ENCODE results near the gene ASB2.

Gene ASB2

DNA sequence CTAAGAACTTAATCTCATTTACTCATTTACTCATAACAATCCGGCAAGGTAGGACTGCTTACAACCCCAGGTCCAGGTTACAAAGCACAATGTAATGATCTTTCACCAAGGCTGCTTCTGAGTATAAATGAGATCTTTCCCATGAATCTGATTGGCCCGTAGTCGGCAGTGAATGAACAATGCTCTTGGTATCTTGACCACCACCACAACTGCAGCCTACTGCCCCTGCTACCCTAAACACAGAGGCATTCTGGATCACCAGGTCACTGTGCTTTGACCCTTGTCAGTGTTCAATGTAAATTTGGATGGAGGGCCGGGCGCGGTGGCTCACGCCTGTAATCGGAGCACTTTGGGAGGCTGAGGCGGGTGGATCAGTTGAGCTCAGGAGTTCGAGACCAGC, 33.3 kb downstream of the ASB2 start:
- in situ Hi-C loops (cut with HindIII; ENCODE audit: low pct_ligation_motif_present, low pct_unique_long_range_greater_than_20kb, low sequenced_read_pairs), result no loop called here
- peak; percentile 72 for DNase-seq

GRCh38 chr14:93941293-93941910, 35.0 kb downstream of the ASB2 start:
- in situ Hi-C loops (cut with HindIII; ENCODE audit: low pct_ligation_motif_present, low pct_unique_long_range_greater_than_20kb, low sequenced_read_pairs), result no loop called here
- DNase-seq, result peak; percentile 92

DNA sequence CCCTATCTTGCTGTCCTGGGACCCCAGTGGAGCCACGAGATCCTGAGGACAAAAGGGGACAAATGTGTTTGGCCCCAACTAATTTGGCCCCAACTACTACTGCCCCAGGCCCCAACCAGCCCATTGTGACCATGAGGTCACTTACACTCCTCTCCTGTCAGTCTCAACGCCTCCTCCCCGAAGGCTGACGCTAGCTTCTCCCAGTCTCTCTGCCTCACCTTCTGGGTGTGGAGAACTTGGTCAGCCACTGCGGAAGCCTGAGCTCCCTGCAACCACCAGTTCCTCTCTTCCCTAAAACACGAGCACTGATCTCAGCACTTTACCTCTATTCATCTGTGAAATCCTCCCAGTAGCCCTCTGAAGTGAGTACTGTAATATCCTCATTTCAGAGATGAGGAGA, 35.9 kb downstream of the ASB2 start:
- in situ Hi-C loops (cut with HindIII; ENCODE audit: low pct_ligation_motif_present, low pct_unique_long_range_greater_than_20kb, low sequenced_read_pairs), result no loop called here
- DNase-seq, result no peak

GRCh38 chr14:93939304-93940229, 36.8 kb downstream of the ASB2 start:
- in situ Hi-C loops (cut with HindIII; ENCODE audit: low pct_ligation_motif_present, low pct_unique_long_range_greater_than_20kb, low sequenced_read_pairs), result no loop called here
- peak; percentile 76 for DNase-seq

DNA sequence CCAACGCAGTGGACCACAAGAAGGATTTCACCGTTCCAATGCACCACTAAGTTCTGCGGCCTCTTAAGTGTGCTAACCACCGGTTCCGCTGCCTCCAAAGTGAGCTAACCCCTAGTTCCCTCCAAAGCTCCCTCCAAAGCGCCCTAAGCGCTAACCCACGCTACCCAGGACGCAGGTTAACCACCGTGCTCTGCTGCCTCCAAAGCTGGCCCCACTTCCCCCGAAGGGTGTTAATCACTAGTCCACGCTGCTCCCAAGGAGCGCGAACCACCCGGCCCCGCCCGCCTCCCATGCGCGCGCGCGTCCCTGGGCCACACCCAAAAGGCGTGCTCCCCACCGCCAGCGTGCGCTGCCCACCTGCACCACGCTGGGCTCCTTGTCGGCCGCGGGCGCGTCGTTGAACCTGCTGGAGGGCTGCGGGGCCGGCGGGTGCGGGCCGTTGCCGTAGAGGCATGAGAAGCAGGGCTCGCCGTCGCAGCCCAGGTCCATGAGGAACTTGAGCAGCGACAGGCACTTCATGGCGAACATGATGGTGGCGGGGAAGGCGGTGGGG, 37.5 kb downstream of the ASB2 start:
- in situ Hi-C loops (cut with HindIII; ENCODE audit: low pct_ligation_motif_present, low pct_unique_long_range_greater_than_20kb, low sequenced_read_pairs), result no loop called here
- DNase-seq, result no peak

GRCh38 chr14:93937519-93937918, 38.9 kb downstream of the ASB2 start:
- in situ Hi-C loops (cut with HindIII; ENCODE audit: low pct_ligation_motif_present, low pct_unique_long_range_greater_than_20kb, low sequenced_read_pairs), result no loop called here
- DNase-seq, result no peak

DNA sequence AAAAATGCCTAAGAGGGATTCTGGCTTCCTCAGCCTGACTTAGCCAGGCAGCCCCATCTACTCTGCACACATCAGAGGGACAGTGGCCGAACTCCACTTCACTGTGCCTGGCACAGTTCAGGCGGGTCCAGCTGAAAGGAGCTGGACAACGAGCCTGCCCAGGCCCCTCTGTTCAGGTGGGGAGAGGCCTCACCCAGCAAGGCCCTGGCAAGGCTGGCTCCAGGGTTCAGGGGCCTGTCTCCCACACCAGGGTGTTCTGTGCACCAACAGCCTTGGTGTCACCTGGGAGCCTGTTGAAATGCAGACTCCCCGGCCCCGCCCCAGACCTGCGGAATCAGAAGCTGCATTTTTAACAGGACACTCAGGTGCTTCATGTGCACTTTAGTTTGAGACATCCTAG, 39.4 kb downstream of the ASB2 start:
- in situ Hi-C loops (cut with HindIII; ENCODE audit: low pct_ligation_motif_present, low pct_unique_long_range_greater_than_20kb, low sequenced_read_pairs), result no loop called here
- DNase-seq, result no peak

- peak; percentile 29 for DNase-seq
Observed at GRCh38 chr14:93936245-93936644, 40.1 kb downstream of the ASB2 start.

GRCh38 chr14:93935213-93935612, 41.2 kb downstream of the ASB2 start:
- no peak for DNase-seq
- in situ Hi-C loops (cut with HindIII; ENCODE audit: low pct_ligation_motif_present, low pct_unique_long_range_greater_than_20kb, low sequenced_read_pairs), result no loop called here

More at GRCh38 chr14:93936245-93936644, 40.1 kb downstream of the ASB2 start:
- in situ Hi-C loops (cut with HindIII; ENCODE audit: low pct_ligation_motif_present, low pct_unique_long_range_greater_than_20kb, low sequenced_read_pairs), result no loop called here

DNA sequence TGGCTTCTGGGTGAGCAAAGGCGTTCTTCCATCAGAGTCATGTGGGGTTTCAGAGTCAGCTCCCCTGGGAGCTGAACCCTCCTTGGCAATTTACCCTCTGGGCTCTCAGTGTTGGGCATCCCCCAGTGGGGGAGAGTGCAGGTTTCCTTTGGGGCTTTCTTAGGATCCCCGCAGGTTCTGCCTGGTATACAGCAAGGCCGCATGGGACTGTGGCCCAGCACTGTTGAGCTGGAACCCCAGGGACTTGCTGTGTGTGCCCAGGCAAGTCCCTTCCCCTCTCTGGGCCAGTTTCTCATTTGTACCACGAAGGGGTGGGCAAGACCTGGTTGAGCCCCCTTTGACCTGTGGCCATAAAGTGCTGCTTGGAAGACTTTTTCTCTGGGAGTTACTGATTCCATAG, 43.7 kb downstream of the ASB2 start:
- DNase-seq, result no peak
- in situ Hi-C loops (cut with HindIII; ENCODE audit: low pct_ligation_motif_present, low pct_unique_long_range_greater_than_20kb, low sequenced_read_pairs), result no loop called here

DNA sequence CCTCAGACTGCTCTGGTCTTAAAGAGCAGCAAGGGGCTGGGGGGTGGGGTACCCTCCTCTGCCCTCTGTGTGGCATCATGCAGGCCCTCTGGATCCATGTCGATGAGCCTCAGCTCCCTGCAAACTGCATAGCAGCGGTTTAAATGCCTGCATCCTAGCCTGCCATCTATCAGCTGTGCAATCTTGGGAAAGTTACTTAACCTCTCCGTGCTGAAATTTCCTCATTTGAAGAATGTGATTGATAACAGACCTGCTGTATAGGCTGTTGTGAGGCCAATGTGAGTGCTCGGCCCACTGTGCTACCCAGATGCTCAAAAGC, 45.4 kb downstream of the ASB2 start:
- no peak for DNase-seq
- in situ Hi-C loops (cut with HindIII; ENCODE audit: low pct_ligation_motif_present, low pct_unique_long_range_greater_than_20kb, low sequenced_read_pairs), result no loop called here

DNA sequence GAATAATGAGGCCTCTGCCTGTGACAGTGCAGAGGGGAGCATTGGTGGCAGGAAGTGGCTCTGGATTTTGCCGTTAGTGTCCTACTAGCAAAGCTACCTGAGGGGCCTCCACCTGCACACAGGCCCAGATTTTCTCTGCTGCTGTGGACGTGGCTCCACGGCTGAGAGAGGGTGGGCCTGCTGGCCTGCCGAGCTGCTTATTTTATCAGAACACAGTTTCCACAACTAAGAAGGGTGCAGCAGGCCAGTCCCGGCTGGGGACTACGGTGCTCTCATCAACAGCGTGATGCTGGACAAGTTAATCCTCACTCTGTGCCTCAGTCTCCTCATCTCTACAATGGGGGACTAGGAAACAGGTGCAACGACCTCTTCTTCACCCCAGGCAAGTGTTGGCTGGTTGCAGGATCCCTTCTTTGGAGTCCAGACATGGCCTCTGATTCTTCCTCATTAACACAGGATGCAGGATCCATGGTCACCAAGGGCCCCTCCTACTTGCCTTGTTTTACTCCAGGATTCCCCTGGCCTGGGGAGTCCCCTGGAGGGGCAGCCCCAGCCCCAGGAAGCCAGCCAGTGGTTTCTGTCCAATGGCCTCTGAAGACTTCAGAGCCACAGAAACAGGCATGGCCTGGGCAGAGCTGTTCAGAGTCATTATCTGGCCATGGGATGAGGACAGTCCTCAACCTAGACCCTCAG, 45.9 kb downstream of the ASB2 start:
- in situ Hi-C loops (cut with HindIII; ENCODE audit: low pct_ligation_motif_present, low pct_unique_long_range_greater_than_20kb, low sequenced_read_pairs), result no loop called here
- DNase-seq, result no peak

GRCh38 chr14:93929657-93930056, 46.7 kb downstream of the ASB2 start:
- no peak for DNase-seq
- in situ Hi-C loops (cut with HindIII; ENCODE audit: low pct_ligation_motif_present, low pct_unique_long_range_greater_than_20kb, low sequenced_read_pairs), result no loop called here

GRCh38 chr14:93929048-93929535, 47.3 kb downstream of the ASB2 start:
- in situ Hi-C loops (cut with HindIII; ENCODE audit: low pct_ligation_motif_present, low pct_unique_long_range_greater_than_20kb, low sequenced_read_pairs), result no loop called here
- DNase-seq, result no peak

DNA sequence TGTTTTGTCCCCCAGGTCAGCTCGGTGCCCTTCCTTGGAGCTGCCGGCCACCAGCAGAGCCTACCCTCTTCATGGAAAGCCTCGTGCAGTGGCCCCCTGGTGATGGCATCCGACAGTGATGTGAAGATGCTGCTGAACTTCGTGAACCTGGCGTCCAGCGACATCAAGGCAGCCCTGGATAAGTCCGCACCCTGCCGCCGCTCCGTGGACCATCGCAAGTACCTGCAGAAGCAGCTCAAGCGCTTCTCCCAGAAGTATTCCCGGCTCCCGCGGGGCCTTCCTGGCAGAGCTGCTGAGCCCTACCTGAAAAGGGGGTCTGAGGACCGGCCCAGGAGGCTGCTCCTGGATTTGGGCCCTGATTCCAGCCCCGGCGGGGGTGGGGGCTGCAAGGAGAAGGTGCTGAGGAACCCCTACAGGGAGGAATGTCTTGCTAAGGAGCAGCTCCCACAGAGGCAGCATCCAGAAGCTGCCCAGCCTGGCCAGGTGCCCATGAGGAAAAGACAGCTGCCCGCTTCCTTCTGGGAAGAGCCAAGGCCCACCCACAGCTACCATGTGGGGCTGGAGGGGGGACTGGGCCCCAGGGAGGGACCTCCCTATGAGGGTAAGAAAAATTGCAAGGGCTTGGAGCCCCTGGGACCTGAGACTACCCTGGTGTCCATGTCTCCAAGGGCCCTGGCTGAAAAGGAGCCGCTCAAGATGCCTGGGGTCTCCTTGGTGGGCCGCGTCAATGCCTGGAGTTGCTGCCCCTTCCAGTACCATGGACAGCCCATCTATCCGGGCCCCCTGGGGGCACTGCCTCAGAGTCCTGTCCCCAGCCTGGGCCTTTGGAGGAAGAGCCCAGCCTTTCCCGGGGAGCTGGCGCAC, 48.0 kb downstream of the ASB2 start:
- in situ Hi-C loops (cut with HindIII; ENCODE audit: low pct_ligation_motif_present, low pct_unique_long_range_greater_than_20kb, low sequenced_read_pairs), result no loop called here
- DNase-seq, result no peak

DNA sequence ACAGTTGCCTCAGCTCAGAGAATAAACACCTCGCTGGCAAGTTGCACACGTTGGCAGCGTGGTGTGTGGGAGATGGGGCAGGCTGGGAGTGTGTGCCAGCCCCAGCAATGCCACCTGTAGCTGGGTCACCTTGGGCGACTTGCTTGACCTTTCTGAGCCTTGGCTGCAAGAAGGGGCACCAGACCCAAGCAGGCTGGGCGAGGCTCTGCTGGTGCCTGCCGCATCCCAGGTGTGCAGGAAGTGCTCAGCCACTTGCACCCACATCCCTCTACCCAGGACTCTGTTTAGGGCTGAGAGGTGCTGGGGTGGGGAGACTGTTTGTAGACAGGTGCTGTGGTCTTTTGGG, 48.6 kb downstream of the ASB2 start:
- in situ Hi-C loops (cut with HindIII; ENCODE audit: low pct_ligation_motif_present, low pct_unique_long_range_greater_than_20kb, low sequenced_read_pairs), result no loop called here
- no peak for DNase-seq

DNA sequence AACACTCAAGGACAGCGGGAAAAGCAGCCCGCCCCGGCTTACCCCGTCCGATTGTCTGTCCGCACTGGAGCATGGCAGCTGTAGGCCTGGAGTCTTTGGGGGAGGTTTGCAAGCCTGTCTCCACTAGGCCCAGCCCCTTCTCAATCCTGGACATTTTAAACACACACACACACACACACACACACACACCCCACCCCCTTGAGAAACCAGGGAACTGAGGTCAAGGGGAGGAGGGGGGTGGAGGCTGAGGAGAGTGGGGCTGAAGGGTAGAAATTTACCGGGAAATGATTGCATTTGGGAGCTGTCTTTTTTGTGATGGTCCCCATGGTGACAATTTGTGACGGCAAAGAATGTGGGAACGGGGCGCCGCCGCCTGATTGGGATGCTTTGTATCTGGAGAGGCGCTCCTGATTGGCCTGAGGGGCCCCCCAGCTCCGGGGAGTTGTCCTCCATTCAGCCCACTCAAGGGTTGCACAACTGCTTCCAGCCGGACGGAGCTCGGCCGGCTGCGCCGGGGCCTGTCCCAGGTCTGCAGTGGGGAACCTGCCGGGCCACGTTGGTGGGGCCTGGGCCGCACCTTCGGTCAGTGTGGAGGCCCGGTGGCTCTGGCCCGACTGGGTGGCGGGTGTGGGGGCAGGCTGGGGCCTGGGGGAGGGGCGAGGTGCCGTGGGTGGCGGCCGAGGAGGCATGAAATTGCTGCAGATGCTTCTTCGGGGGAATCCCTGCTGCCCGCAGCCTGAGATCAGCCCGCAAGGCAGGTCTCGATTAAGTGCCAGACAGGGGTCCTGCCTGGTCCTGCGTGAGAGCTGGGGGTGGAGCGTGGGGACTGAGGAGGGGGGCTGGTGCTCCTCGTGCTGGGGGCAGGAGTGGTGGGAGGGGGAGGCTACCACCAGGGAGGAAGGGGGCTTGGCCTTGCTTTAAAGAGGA, 49.2 kb downstream of the ASB2 start, which contains the start of gene FAM181A:
FAM181A (plus strand) TSS at position 472 of the 927 bp plus-strand sequence. CDS start 942 bp downstream, outside the sequence.
- DNase-seq, result no peak
- in situ Hi-C loops (cut with HindIII; ENCODE audit: low pct_ligation_motif_present, low pct_unique_long_range_greater_than_20kb, low sequenced_read_pairs), result no loop called here

Data from ACHN (cell line).